Skin of body (tissue), 2 donors: ENCODE data around the gene EVI5L. TPM values are rescaled to one million over a fixed set of nuclear protein-coding genes. Genes with fewer than 3 reads are reported as not detected.

Experiments used
- DNase-seq: peaks from one replicate; lab custom pipeline; 2025; lab: John Stamatoyannopoulos, UW
- total RNA-seq: library from RNA; depleted of rRNA; stranded (reverse); fragments of >200 nt; gene quantifications from one replicate; pipeline ENCODE4 v1.2.3, GENCODE V29; 2014

Gene EVI5L
- total RNA-seq, 1 donor from 2014 or later: 8.0 TPM

DNA sequence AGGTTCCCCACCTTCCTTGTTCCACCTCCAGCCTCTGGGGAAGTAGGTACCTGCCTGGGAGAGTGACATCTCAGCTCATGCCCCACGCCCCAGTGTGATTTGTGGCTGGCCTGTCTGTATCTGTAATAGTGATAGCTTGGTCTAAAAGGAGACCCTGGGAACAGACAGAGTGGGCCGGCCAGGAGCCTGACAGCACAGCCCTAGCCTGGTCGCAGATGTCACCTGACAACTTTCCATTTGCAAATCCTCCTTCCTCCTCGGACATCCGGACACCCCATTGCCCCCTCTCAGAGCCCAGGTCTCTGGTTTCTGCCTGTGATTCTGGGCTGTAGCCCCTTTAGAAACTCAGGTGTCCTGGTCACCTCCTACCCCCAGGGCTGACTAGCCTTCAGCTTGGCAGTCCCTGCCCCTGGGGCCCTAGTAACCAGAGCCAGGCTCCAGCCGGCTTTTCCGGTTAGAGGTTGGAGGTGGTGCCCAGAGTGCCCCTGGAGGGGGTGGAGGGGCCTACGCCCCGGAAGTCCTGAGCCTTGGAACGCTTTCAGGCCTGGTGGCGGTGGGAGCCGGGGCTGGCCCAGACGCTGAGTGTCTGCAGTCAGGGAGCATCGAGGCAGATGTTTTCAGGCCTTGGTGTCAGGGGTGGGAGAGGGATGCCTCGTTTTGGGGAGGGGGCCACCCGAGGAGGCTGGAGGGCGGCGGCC, 64.7 kb downstream of the EVI5L start:
- DNase-seq: no peak

DNA sequence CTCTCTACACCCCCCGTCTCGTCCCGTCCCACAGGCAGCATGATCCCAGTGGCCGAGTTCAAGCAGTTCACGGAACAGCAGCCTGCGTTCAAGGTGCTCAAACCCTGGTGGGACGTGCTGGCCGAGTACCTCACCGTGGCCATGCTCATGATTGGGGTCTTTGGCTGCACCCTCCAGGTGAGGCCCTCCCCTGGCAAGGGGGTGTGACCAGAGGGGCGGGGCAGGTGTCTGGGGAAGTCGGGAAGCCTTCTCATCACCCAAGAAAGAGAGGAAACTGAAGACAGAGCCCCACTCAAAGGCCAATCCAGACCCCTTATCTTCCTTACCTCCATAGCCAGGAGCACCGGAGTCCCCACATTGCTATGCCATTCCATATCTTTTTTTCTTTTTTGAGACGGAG, 65.5 kb downstream of the EVI5L start:
- no peak for DNase-seq

DNA sequence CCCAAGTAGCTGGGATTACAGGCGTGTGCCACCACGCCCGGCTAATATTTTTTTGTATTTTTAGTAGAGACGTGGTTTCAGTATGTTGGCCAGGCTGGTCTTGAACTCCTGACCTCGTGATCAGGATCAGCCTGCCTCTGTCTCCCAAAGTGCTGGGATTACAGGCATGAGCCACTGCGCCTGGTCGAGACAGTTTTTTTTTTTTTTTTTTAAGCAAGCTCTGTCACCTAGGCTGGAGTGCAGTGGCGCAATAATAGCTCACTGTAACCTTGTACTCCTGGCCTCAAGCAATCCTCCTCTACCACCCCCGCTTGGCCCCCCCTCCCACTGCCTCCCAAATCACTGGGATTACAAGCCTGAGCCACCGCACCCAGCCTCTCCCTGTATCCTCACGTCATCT, 67.3 kb downstream of the EVI5L start:
- DNase-seq: no peak

DNA sequence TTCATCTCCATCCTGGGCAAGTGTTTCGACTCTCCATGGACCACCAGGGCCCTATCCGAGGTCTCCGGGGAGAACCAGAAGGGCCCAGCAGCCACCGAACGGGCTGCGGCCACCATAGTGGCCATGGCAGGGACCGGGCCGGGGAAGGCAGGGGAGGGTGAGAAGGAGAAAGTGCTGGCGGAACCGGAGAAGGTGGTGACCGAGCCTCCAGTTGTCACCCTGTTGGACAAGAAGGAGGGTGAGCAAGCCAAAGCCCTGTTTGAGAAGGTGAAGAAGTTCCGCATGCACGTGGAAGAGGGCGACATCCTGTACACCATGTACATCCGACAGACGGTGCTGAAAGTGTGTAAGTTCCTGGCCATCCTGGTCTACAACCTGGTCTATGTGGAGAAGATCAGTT, 68.9 kb downstream of the EVI5L start:
- DNase-seq: no peak

DNA sequence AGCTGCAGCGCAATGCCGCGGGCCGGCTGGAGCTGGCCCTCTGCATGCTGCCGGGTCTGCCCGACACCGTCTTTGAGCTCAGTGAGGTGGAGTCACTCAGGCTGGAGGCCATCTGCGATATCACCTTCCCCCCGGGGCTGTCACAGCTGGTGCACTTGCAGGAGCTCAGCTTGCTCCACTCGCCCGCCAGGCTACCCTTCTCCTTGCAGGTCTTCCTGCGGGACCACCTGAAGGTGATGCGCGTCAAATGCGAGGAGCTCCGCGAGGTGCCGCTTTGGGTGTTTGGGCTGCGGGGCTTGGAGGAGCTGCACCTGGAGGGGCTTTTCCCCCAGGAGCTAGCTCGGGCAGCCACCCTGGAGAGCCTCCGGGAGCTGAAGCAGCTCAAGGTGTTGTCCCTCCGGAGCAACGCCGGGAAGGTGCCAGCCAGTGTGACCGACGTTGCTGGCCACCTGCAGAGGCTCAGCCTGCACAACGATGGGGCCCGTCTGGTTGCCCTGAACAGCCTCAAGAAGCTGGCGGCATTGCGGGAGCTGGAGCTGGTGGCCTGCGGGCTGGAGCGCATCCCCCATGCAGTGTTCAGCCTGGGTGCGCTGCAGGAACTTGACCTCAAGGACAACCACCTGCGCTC, 69.8 kb downstream of the EVI5L start:
- no peak for DNase-seq

DNA sequence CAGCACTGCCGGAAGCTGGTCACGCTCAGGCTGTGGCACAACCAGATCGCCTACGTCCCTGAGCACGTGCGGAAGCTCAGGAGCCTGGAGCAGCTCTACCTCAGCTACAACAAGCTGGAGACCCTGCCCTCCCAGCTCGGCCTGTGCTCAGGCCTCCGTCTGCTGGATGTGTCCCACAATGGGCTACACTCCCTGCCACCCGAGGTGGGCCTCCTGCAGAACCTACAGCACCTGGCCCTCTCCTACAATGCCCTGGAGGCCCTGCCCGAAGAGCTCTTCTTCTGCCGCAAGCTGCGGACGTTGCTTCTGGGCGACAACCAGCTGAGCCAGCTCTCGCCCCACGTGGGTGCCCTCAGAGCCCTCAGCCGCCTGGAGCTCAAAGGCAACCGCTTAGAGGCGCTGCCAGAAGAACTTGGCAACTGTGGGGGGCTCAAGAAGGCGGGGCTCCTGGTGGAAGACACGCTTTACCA, 70.4 kb downstream of the EVI5L start:
- no peak for DNase-seq

DNA sequence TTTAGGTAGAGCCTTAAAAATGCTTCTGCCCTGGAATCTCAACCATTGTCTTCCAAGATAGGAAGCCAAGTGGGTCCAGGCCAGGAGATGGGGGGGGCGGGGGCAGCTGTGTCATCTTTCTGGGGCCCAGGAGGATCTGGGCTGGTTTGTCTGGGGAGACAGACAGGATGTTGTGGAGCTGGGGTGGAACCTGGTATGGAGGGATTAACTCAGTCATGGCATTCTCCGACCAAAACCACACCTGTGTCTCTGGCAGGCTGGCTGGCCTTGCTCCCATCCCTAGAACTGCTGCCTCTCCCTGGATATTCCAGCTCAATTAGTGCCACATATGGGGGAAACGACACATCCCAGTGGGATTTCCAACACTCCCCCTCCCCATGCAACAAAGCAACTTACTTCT, 70.9 kb downstream of the EVI5L start:
- DNase-seq: no peak

DNA sequence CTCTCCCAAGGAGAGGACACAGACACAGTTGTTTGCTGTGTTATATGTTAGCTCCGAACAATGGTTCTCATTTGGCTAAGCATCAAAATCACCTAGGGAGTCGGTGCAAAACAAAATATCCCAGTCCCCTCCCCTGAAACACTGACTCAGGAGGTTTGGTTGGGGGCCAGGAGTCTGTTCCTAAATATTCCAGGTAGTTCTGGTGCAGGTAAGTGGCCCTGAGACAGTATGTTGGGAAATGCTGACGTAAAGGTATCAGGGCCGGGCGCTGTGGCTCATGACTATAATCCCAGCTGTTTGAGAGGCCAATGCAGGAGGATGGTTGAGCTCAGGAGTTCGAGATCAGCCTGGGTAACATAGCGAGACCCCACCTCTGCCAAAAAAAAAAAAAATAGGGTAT, 71.3 kb downstream of the EVI5L start:
- no peak for DNase-seq

DNA sequence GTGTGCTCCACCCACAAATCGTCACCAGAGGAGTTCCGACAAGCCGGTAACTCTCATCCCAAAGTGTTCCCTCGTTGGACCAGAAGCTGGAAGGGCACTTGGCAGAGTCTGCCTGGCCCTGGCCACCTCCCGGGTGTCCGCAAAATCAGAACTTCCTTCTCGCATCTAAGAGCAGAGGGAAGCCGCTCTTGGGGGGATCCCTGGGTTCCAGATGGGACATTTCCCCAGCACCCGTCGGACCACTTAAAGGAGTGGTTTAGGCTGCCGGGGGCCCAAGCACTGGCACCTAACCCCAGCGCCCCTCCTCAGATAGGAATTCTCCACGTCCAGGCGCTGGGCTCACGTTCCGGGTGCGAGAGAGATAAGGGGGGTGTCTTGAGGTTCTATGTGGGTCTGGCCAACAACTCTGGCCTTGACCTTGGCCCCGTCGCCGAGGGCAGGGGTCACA, 72.8 kb downstream of the EVI5L start:
- no peak for DNase-seq

DNA sequence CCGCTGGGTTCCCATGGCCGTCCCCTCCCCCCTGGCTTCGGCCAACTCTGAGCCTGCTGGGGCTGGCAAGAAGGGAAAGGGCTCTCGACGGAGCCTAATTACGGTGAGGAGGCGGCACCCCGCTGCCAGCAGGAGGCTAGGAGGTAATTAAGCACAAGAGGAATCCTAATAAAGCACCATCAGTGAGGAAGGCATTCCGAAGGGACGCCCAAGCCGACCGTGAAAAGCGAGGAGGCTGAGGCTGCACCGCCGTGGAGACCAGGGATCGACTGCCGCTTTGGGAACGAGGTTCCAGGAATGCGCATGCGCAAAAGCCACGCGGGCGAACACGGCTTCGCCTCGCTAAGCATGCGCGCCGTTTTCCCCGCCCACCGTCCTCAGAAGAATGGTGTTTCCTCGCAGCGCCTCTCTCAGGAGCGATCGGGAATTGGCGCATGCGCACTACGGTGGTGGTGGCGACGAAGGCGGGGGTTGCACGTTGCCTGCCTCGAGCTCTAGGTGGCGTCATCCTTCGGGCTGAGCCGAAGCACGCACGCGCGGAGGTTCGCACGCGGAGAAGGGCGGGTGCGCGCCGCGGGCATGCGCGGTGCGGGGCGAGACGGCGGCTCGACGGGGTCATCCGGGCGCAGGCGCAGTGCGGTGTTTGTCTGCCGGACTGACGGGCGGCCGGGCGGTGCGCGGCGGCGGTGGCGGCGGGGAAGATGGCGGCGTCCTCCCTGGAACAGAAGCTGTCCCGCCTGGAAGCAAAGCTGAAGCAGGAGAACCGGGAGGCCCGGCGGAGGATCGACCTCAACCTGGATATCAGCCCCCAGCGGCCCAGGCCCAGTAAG, 73.4 kb downstream of the EVI5L start, which contains the start of gene MAP2K7:
MAP2K7 (plus strand) TSS at position 634 of the 830 bp plus-strand sequence; CDS start at position 702, 68 bp downstream.
- DNase-seq: peak; percentile 100

DNA sequence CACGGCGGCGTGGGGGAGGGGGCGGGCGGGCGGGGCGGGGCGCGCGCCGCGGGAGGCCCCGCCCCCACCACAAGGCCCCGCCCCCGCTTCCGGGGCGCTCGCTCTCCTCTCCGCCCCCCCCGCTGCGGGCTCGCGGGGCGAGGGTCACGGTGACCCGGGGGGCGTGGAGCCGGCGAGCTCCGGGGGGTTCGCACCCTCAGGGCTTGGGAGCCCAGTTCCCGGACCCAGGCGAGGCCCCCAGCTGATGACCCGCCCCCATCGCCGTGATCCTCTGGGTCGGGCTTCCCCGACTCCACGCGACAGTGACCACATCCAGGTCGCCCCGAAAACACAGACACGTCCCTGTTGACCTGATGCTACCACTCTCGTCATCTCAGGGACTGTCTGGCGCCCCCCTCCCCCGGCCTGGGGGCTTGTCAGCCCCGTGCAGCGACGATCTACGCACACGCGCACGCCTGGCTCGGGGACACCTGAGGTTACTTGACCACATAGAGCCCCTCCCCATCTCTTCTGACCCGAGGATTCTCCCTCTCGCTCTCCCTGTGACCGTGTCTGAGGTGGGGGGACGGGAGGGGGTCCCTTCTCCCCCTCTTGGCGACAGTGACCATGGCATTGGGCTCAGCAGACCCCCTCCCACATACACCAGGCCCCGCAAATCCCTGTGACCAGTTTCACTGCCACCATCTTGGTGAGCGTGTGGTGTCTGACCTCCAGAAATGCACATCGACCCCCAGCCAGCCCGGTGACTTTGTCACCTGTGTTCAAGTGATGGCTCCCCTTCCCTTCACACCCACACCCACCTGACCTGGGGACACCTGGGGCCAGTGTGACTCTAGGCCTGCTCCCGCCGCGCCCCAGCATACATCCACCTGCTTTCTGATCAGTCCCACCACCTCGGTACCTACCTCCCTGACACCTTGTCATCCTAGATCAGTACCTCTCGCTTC, 74.3 kb downstream of the EVI5L start:
- no peak for DNase-seq

DNA sequence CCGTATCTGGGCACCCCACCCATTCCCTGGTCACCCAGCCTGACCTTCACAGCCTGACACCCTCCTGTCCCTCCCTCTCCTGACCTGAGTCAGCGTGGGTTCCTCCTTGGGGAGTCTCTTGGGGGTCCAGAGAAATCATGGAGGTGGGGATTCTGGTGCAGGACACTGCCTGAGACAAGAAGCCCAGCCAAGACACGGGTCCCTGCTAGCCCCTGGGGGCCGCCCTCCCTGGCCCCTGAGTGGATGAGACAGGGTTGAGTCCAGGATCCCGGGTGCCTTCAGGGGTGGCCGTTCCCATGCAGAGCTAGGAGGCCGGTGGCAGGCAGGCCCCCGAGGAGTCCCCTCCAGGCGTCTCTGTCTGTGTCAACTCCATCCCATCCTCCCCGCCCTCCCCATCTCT, 75.2 kb downstream of the EVI5L start:
- no peak for DNase-seq

DNA sequence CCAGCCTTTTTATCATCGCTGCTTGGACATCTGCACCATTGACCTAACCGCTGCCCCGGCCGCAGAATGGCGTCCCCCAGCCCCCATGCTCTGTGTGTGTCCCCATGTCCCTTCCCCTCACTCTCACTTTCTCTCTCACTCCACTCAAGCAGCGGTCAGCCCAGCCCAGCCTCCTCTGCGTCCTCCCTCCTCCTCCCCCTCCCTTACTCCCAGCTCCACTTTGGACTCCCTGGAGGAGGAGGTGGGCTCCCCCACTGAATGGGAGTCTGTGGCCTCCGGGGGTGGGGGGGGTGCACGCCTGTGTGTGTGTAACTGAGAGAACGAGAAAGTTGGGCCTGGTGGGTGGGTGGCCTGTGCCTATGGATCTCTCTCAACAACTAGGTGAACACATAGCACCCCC, 75.8 kb downstream of the EVI5L start:
- DNase-seq: no peak

DNA sequence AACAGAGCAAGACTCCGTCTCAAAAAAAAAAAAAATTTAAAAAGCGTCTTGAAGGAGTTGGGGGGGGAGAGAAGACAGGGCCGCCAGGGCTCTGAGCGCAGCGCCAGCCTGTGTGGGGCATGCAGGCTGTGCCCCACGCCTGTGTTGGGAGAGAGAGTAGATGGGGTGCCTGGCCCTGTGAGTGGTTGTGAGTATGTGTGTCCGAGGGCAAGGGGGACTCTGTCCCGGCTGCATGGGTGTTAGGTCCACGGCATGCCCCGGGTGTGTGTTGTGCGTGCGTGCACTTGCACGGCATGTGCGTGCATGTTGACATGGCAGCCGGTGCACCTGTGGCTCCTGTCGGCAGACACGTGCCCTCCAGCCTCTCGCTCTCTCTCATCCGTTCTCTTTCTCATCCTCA, 77.1 kb downstream of the EVI5L start:
- no peak for DNase-seq

DNA sequence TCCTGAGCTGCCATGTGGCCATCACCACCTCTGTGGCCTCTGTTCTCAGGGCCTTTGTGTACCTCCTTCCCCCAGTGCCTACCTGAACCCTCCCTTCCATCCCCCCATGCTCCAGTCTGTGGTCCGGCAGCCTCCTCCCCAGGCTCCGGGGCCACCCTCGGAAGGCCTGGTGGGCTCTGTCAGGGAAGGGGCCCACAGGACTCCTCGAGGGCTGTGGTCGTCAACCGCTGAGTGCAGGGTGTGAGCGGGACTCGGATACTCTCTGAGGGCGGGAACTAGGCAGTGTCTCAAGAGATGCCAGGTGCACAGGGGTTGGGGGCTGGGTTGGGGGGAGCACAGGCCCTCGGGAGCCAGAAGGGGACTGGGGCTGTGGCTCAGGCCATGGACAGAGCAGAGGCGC, 77.5 kb downstream of the EVI5L start:
- DNase-seq: no peak

DNA sequence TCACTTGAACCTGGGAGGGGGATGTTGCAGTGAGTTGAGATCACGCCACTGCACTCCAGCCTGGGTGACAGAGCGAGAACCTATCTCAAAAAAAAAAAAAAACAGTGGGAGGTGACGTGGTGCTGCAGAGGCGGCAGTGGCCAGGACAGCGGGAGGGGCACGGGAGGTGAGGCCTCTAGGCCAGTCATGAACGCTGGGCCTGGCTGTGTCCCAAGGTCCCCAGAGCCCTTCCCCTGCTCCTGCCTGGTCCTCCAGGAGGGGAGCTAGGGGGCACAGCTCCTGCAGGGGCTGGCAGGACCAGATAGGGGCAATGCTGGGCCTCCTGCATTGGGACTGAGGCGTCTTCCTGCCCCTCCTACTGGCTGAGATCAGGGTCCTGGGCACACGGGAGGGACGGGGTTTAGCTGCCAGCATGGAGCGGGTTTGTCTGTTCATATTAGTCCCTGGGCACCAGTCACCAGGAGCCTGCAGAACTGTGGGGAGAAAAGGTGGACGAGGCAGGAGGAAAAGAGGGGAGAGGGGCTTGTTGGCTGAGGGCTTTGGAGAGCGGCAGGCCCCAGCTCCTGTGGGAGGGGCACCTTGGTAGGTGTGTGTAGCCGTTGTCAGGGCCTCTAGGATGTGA, 78.2 kb downstream of the EVI5L start:
- DNase-seq: no peak

DNA sequence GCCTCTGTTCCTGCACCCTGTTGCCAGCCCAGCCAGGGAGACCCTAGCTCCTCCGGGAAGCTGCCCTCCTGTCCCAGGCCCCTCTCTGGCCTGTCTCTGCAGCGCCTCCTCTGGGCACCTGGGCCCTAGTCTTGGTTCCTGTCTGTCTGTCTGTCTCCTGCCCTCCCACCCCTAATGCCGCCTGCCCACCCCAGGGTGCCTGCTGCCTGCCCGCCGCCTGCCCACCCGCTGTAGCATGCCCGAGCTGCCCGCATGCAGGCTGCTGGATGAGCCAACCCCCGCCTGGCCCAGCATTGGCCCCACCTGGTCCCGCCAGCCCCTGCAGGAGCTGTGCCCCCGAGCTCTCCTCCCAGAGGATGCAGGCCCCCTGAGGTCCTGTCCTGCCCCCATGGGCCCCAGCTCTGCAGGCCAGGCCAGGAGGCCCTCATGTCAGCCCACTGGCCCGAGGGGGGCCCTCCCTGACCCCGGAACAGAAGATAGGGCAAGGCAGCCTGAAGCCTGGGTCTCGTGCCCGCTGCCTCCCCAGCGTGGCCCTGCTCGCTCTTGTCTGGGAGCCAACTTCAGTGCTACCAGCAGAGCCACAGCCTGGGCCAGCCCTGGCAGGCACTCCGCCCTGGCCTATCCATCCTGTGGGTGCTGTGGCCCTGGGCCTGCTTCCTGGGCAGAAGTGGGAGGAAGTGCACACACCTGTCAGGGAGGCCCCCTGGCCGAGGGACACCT, 78.9 kb downstream of the EVI5L start:
- no peak for DNase-seq

DNA sequence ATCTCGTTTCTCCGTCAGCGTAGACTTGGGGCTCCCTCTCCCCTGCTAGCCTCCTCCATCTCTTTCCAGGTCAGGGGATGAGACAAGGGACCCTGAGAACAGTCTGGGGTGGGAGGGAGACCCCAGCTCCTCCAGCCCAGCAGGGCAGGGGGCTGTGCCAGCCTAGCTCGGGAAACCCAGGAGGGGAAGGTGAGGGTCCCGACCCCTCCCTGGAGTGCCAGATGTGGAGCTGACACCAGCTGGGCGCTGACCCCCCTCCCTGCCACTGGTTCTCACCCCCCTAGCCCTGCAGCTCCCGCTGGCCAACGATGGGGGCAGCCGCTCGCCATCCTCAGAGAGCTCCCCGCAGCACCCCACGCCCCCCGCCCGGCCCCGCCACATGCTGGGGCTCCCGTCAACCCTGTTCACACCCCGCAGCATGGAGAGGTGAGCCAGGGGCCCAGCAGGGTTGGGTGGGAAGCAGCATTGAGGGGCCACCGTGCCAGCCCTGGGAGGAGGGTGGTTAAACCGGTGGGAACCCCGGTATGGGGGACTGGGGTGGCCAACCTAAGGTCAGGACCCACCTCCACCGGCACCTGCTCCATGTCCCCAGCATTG, 79.6 kb downstream of the EVI5L start:
- DNase-seq: no peak

DNA sequence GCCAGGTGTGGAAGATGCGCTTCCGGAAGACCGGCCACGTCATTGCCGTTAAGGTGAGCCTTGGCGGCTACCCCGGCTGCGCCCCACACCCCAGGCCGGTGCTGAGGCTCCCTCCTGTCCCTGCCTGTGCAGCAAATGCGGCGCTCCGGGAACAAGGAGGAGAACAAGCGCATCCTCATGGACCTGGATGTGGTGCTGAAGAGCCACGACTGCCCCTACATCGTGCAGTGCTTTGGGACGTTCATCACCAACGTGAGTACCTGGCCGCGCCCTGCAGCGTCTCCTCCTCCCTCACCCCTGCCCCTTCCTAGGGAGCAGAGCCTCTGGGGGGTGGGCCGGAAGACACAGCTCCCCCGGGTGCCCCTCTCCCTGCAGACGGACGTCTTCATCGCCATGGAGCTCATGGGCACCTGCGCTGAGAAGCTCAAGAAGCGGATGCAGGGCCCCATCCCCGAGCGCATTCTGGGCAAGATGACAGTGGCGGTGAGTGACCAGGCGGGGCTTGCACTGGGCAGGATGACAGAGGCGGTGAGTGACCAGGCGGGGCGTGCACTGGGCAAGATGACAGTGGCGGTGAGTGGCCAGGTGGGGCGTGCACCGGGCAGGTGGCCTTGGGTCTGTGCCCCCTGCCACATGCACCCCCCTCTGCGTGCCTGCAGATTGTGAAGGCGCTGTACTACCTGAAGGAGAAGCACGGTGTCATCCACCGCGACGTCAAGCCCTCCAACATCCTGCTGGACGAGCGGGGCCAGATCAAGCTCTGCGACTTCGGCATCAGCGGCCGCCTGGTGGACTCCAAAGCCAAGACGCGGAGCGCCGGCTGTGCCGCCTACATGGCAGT, 80.5 kb downstream of the EVI5L start:
- no peak for DNase-seq
